Fibroblast of the aortic adventitia (primary cell): ENCODE data around the gene TLCD4. TPM values are rescaled to one million over a fixed set of nuclear protein-coding genes. Genes with fewer than 3 reads are reported as not detected.

Experiments
- DNase-seq: peaks from one replicate; pipeline ENCODE4 v3.0.0-alpha.2; 2010; ENCODE audit warnings: low read depth
- H3K4me3 ChIP-seq: 2 replicates; pipeline ENCODE4 v1.5.1; 2011; ENCODE audit warnings: low read depth, mild to moderate bottlenecking, control low read depth, low read length, moderate library complexity
- total RNA-seq: library from RNA; depleted of rRNA; stranded (reverse); fragments of >200 nt; gene quantifications from 2 replicates; pipeline ENCODE4 v1.2.3, GENCODE V29; 2012; ENCODE audit warnings: low replicate concordance
- TF ChIP-seq, protein P1 (sequence below): IDR thresholded peaks from 2 replicates; pipeline ENCODE4 v1.5.1; 2011; ENCODE audit warnings: mild to moderate bottlenecking, low read length, control low read depth, inconsistent platforms; ENCODE audit not compliant: insufficient read depth

Gene TLCD4
- total RNA-seq, 1 donor, result 0.36 TPM

DNA sequence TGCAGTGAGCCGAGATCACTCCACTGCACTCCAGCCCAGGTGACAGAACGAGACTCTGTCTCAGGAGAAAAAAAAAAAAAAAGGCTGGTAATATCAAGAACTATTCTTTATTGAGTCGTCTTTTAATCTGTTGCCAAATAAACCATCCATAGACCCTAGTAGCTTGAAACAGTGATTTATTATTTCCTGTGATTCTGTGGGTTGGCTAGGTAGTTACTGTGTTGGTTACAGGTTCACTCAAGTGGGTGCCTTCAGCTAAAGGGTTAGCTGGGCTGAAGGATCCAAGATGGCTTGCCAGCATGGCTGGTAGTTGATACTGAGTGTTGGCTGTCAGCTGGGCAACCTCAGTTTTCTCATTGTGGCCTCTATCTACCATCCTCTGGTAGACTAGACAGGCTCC, 9.2 kb downstream of the TLCD4 start:
- DNase-seq, result no peak
- no peak overlapping the region for H3K4me3 ChIP-seq
- TF ChIP-seq, protein P1, sequence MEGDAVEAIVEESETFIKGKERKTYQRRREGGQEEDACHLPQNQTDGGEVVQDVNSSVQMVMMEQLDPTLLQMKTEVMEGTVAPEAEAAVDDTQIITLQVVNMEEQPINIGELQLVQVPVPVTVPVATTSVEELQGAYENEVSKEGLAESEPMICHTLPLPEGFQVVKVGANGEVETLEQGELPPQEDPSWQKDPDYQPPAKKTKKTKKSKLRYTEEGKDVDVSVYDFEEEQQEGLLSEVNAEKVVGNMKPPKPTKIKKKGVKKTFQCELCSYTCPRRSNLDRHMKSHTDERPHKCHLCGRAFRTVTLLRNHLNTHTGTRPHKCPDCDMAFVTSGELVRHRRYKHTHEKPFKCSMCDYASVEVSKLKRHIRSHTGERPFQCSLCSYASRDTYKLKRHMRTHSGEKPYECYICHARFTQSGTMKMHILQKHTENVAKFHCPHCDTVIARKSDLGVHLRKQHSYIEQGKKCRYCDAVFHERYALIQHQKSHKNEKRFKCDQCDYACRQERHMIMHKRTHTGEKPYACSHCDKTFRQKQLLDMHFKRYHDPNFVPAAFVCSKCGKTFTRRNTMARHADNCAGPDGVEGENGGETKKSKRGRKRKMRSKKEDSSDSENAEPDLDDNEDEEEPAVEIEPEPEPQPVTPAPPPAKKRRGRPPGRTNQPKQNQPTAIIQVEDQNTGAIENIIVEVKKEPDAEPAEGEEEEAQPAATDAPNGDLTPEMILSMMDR, result no peak

DNA sequence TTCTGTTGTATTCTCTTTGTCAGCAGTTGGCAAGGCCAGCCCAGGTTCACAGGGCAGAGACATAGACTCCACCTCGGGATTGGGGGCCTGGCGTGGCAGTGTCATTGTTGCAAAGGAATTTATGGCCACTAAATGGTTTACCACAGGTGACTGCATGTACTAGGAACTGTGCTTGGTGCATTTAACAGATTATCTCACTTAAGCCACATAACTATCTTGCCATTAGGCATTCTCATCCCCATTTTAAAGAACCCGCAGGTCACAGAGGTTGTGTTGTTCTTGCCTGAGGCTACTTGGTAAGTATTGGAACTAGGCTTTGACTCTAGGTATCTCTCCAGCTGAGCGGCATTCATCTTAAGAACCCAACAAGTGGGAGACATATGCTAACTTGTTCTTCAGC, 9.7 kb downstream of the TLCD4 start:
- DNase-seq, result no peak
- H3K4me3 ChIP-seq, result no peak overlapping the region
- TF ChIP-seq, protein P1, result no peak

DNA sequence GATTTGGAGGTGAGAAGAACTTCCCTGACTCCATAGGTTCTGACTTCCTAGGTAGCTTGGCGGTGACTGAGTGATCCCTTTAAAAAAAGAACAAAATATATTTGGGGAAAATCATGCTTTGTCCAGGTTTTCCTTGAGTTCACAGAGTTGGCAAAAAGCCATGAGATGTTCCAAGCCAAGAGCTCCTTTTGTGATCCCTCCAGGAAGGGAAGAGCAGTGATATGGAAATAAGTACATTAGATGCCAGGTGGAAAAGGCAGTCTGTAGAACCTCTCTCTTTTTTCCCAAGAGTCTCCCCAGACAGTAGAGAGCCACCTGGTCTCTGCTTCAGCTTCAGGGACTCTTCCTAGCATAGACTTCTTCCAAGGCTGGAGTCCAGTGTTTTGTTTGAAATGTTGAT, 10.2 kb downstream of the TLCD4 start:
- no peak for DNase-seq
- TF ChIP-seq, protein P1, result no peak
- H3K4me3 ChIP-seq, result no peak overlapping the region

DNA sequence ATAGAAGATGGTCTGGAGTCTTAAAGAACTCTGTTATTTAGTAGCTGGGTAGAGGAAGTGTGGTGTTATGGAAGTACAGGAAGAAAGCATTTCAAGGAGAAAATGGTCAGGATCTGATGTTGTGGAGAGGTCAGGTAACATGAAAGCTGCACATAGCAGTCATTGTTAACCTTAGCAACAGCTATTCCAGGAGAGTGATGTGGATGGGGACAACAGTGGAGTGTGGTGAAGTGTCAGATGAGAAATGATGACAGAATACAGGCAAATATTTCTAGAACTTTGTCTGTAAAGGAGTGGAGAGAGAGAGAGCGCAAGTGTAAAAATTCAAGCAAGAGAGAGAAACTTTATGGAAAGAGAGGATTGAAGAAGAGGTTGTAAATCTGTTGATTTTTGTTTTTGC, 15.6 kb downstream of the TLCD4 start:
- TF ChIP-seq, protein P1, result no peak
- H3K4me3 ChIP-seq, result no peak overlapping the region
- DNase-seq, result no peak

DNA sequence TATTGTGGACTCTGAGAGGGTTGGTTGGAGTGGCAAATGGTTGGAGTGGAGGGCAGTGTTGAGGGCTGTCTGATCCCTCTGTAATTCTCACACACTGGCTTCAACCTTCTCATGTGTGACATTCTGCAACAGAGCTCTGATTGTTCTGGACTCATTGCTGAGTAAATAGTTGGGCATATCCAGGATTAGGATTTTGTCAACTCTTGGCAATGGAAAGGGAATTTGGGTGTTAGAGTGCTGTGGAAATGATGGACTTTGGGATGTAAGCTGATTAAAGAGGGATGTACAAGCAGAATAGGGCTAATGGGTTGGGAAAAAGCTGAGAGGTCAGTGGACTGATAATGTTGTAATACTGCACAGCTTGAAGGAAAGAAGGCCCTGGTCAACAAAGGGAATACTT, 16.5 kb downstream of the TLCD4 start:
- no peak overlapping the region for H3K4me3 ChIP-seq
- TF ChIP-seq, protein P1, result no peak
- no peak for DNase-seq

DNA sequence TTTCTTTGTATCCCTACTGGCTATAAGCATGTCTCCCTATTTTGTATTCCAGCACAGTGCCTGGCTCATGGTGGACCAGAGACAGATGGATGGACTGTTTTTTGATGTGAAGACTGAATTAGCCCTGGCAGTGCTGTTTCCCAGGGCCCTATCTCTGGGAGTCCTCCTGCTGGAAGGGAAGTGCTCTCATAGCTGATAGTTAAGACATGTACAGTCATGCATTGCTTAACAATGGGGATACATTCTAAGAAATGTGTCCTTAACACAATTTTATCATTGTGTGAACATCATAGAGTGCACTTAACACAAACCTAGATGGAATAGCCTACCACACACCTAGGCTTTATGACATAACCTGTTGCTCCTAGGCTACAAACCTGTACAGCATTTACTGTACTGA, 21.1 kb downstream of the TLCD4 start:
- no peak overlapping the region for H3K4me3 ChIP-seq
- DNase-seq, result no peak
- TF ChIP-seq, protein P1, result no peak

DNA sequence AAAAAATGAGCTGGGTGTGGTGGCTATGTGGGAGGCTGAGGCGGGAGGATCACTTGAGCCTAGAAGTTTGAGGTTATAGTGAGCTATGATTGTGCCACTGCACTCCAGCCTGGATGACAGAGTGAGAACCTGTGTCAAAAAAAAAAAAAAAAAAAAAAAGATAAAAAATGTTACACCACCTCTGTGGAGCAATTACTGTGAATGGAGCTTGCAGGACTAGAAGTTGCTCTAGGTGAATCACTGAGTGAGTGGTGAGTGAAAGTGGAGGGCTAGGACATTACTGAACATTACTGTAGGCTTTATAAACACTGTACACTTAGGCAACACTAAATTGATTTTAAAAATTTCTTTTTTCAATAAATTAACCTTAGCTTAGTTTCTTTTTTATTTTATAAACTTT, 21.9 kb downstream of the TLCD4 start:
- no peak for DNase-seq
- TF ChIP-seq, protein P1, result no peak
- H3K4me3 ChIP-seq, result no peak overlapping the region
